ENCODE results near the gene IQCH.

DNA sequence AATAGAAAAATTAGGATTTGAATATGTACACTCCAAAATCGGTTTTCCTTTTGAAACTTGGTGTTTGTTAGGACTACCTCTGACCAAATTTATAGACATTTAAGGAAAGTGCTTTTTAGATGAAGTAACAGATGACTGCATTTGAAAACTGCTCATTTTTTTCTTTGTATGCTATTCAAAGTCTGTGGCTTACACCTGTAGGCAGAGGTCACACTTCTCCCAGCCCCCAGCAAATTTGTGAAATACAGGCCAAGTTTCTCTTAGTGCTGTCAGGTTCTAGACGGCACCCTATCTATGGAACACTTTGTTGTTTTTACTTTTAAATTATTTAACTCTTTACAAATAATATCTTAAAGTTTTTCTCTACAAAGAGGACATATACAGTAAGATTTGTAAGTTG, 165.6 kb downstream of the IQCH start:
- TF ChIP-seq POLR2AphosphoS5 (IDR thresholded peaks at IDR 0.05) = no peak
- no peak for TF ChIP-seq POLR2A (IDR thresholded peaks at IDR 0.05)
- TF ChIP-seq, protein P1, sequence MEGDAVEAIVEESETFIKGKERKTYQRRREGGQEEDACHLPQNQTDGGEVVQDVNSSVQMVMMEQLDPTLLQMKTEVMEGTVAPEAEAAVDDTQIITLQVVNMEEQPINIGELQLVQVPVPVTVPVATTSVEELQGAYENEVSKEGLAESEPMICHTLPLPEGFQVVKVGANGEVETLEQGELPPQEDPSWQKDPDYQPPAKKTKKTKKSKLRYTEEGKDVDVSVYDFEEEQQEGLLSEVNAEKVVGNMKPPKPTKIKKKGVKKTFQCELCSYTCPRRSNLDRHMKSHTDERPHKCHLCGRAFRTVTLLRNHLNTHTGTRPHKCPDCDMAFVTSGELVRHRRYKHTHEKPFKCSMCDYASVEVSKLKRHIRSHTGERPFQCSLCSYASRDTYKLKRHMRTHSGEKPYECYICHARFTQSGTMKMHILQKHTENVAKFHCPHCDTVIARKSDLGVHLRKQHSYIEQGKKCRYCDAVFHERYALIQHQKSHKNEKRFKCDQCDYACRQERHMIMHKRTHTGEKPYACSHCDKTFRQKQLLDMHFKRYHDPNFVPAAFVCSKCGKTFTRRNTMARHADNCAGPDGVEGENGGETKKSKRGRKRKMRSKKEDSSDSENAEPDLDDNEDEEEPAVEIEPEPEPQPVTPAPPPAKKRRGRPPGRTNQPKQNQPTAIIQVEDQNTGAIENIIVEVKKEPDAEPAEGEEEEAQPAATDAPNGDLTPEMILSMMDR (IDR thresholded peaks at IDR 0.05) = no peak
